HepG2 (cell line): ENCODE data around the gene HSD3B7. TPM values are rescaled to one million over a fixed set of nuclear protein-coding genes. Genes with fewer than 3 reads are reported as not detected.

ENCODE experiments used
- ATAD3A ChIP-seq: sonication (generic); formaldehyde crosslinking; IDR thresholded peaks from 2 replicates; pipeline ENCODE4 v1.4.0; 2020; ENCODE audit warnings: missing genetic modification reagents
- CBX5 ChIP-seq: sonication (generic); formaldehyde crosslinking; IDR thresholded peaks from 2 replicates; pipeline ENCODE4 v1.4.0; 2020; ENCODE audit warnings: missing genetic modification reagents, borderline replicate concordance
- EEA1 ChIP-seq: sonication (generic); formaldehyde crosslinking; IDR thresholded peaks from 2 replicates; pipeline ENCODE4 v1.5.1; 2020; ENCODE audit warnings: mild to moderate bottlenecking, missing genetic modification reagents, borderline replicate concordance
- EZH2 ChIP-seq: conservative IDR thresholded peaks from 2 replicates; pipeline ENCODE4 v1.6.1; 2012; ENCODE audit warnings: mild to moderate bottlenecking, low read depth, low read length, moderate library complexity
- FOXO1 ChIP-seq: sonication (generic); formaldehyde crosslinking; IDR thresholded peaks from 2 replicates; pipeline ENCODE4 v1.4.0; 2020; ENCODE audit warnings: missing genetic modification reagents
- HNRNPL ChIP-seq: fragments of 200-400 bp; formaldehyde crosslinking; IDR thresholded peaks from 2 replicates; pipeline ENCODE4 v1.6.1; 2017; ENCODE audit warnings: mild to moderate bottlenecking, low read depth, low read length
- MED13 ChIP-seq: sonication (generic); formaldehyde crosslinking; IDR thresholded peaks from 2 replicates; pipeline ENCODE4 v1.5.0; 2020; ENCODE audit warnings: missing genetic modification reagents
- MIER3 ChIP-seq: IDR thresholded peaks from 2 replicates; pipeline ENCODE4 v1.6.1; 2016; ENCODE audit warnings: missing compliant biosample characterization, borderline replicate concordance
- RFX3 ChIP-seq: IDR thresholded peaks from 2 replicates; pipeline ENCODE4 v1.6.1; 2016; ENCODE audit warnings: missing biosample characterization, missing genetic modification reagents
- RNF2 ChIP-seq: fragments of 450-650 bp; conservative IDR thresholded peaks from 2 replicates; pipeline ENCODE4 v1.6.1; 2016; ENCODE audit warnings: low read depth
- TFE3 ChIP-seq: IDR thresholded peaks from 2 replicates; pipeline ENCODE4 v1.6.1; 2016
- ZBTB1 ChIP-seq: sonication (generic); formaldehyde crosslinking; IDR thresholded peaks from 2 replicates; pipeline ENCODE4 v1.4.0; 2020; ENCODE audit warnings: missing genetic modification reagents, borderline replicate concordance
- ZBTB20 ChIP-seq: sonication (generic); formaldehyde crosslinking; IDR thresholded peaks from 2 replicates; pipeline ENCODE4 v1.8.1; 2023; ENCODE audit warnings: missing genetic modification reagents, low read depth, mild to moderate bottlenecking, borderline replicate concordance
- ZBTB8A ChIP-seq: sonication (generic); formaldehyde crosslinking; IDR thresholded peaks from 2 replicates; pipeline ENCODE4 v1.4.0; 2020; ENCODE audit warnings: mild to moderate bottlenecking, low read depth, missing genetic modification reagents, borderline replicate concordance
- ZNF20 ChIP-seq: sonication (generic); formaldehyde crosslinking; IDR thresholded peaks from 2 replicates; pipeline ENCODE4 v1.4.0; 2020; ENCODE audit warnings: mild to moderate bottlenecking, moderate library complexity, missing genetic modification reagents
- ZNF225 ChIP-seq: sonication (generic); formaldehyde crosslinking; IDR thresholded peaks from 2 replicates; pipeline ENCODE4 v1.4.0; 2020; ENCODE audit warnings: mild to moderate bottlenecking, missing genetic modification reagents
- ZNF274 ChIP-seq: sonication (generic); formaldehyde crosslinking; IDR thresholded peaks from 2 replicates; pipeline ENCODE4 v1.5.1; 2020; ENCODE audit warnings: mild to moderate bottlenecking, missing genetic modification reagents
- ZNF33A ChIP-seq: sonication (generic); formaldehyde crosslinking; IDR thresholded peaks from 2 replicates; pipeline ENCODE4 v1.5.1; 2020; ENCODE audit warnings: missing genetic modification reagents, mild to moderate bottlenecking, moderate library complexity, borderline replicate concordance
- ZNF484 ChIP-seq: sonication (generic); formaldehyde crosslinking; IDR thresholded peaks from 2 replicates; pipeline ENCODE4 v1.5.1; 2020; ENCODE audit warnings: mild to moderate bottlenecking, low read depth, missing genetic modification reagents, borderline replicate concordance
- ZNF558 ChIP-seq: sonication (generic); formaldehyde crosslinking; IDR thresholded peaks from 2 replicates; pipeline ENCODE4 v1.9.0; 2022; ENCODE audit warnings: mild to moderate bottlenecking, missing genetic modification reagents, borderline replicate concordance
- polyA plus RNA-seq, 8 experiments: library from polyadenylated mRNA; depleted of rRNA in 3 of 8; stranded (reverse) in 7 of 8; unstranded in 1 of 8; fragments of >200 nt; fragmentation: Illumina TruSeq in 4 of 8; extraction: Trizol in 4 of 8; gene quantifications; 2 replicates each; pipeline versions ENCODE4 v1.2.1 to v1.2.3, GENCODE V29; 2011 to 2016; ENCODE audit warnings: low read depth in 4 of 8, missing spikeins in 1 of 8, mixed read lengths in 1 of 8; ENCODE audit not compliant: insufficient read depth in 1 of 8
- total RNA-seq, 5 experiments: library from RNA; depleted of rRNA; stranded (reverse); fragments of >200 nt; fragmentation: Illumina TruSeq; extraction: Trizol; gene quantifications; 2 replicates each; pipeline ENCODE4 v1.2.3, GENCODE V29; 2016; ENCODE audit warnings: low read depth in 1 of 5
- TF ChIP-seq, protein P1 (sequence below): sonication (generic); formaldehyde crosslinking; IDR thresholded peaks from 2 replicates; pipeline ENCODE4 v1.8.0; 2022; ENCODE audit warnings: mild to moderate bottlenecking, missing genetic modification reagents; ENCODE audit not compliant: insufficient replicate concordance
- TF ChIP-seq, protein P2 (sequence below): sonication (generic); formaldehyde crosslinking; IDR thresholded peaks from 2 replicates; pipeline ENCODE4 v1.4.0; 2020; ENCODE audit warnings: mild to moderate bottlenecking, missing genetic modification reagents
- TF ChIP-seq, protein P3 (sequence below): sonication (generic); formaldehyde crosslinking; IDR thresholded peaks from 2 replicates; pipeline ENCODE4 v1.4.0; 2020; ENCODE audit warnings: missing genetic modification reagents
- TF ChIP-seq, protein P4 (sequence below): sonication (generic); formaldehyde crosslinking; conservative IDR thresholded peaks from 2 replicates; pipeline ENCODE4 v1.4.0; 2020; ENCODE audit warnings: missing genetic modification reagents

The HSD3B7 gene
- total and polyA plus RNA-seq, 2 of the 13 experiments (the other 11 are each of a cell fraction or from before 2014, with no cell fraction given), result 32.9 to 69.7 TPM

DNA sequence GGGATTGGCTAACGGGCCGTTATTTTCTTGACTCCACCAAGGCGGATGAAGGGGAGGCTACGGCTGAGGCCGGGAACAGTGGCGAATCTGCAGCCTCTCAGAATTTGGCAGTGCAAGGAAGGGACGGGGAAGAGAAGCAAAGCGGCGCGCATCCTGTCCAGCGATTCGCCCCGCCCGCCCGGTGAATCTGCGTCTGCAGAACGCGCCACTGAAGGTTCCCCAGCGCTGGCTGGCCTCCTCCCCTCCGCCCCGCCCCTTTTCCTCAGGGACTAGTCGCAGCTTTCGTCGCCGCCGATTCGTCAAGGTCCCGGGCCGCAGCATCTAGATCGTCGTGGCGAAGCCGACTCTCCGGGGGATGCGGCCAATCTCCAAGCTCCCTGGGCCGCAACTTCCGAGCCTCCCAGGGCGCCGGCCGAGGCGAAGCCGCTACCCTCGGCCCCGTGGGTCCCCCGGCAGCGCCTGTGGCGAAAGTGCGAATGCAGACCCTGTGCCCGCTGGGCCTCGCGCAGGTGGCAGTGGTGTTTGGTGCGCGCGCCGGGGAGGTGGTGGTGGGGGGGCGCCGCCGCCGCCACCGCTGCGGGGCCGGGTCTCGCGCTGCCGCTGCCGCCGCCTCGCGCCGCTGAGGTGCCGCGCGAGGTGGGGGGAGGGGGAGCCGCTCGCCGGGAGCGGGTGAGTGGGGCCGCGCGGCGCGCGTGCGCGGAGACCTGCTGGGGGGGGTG lies 27.4 kb upstream of the HSD3B7 start, which contains the start of gene SETD1A (continued):
- no peak for TF ChIP-seq ZNF484
- TF ChIP-seq, protein P1, sequence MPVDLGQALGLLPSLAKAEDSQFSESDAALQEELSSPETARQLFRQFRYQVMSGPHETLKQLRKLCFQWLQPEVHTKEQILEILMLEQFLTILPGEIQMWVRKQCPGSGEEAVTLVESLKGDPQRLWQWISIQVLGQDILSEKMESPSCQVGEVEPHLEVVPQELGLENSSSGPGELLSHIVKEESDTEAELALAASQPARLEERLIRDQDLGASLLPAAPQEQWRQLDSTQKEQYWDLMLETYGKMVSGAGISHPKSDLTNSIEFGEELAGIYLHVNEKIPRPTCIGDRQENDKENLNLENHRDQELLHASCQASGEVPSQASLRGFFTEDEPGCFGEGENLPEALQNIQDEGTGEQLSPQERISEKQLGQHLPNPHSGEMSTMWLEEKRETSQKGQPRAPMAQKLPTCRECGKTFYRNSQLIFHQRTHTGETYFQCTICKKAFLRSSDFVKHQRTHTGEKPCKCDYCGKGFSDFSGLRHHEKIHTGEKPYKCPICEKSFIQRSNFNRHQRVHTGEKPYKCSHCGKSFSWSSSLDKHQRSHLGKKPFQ (CRISPR knock-in tag), result no peak
- TF ChIP-seq ZNF225 (CRISPR knock-in tag), result peak; percentile 53; the same call in 1 of the 2 replicates
- TF ChIP-seq EZH2, result no peak
- peak; percentile 66; the same call in 1 of the 2 replicates for TF ChIP-seq ZNF558 (CRISPR knock-in tag)
- TF ChIP-seq HNRNPL, result 0 out of 2 replicates have a peak, but pooled peaks have one; percentile 68
- no peak for TF ChIP-seq RFX3 (CRISPR knock-in tag)
- TF ChIP-seq ZNF33A (CRISPR knock-in tag), result no peak
- TF ChIP-seq ZBTB1 (CRISPR knock-in tag), result no peak
- TF ChIP-seq TFE3 (CRISPR knock-in tag), result 0 out of 2 replicates have a peak, but pooled peaks have one; percentile 37
- TF ChIP-seq MED13, result no peak; the same call in 1 of the 2 replicates
- TF ChIP-seq, protein P2, sequence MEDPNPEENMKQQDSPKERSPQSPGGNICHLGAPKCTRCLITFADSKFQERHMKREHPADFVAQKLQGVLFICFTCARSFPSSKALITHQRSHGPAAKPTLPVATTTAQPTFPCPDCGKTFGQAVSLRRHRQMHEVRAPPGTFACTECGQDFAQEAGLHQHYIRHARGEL, result no peak; the same call in 1 of the 2 replicates
- TF ChIP-seq, protein P3, sequence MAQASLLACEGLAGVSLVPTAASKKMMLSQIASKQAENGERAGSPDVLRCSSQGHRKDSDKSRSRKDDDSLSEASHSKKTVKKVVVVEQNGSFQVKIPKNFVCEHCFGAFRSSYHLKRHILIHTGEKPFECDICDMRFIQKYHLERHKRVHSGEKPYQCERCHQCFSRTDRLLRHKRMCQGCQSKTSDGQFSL (CRISPR knock-in tag), result peak; percentile 98
- TF ChIP-seq FOXO1 (CRISPR knock-in tag), result peak; percentile 7; the same call in 1 of the 2 replicates
- peak; percentile 82 for TF ChIP-seq EEA1 (CRISPR knock-in tag)
- TF ChIP-seq ZBTB8A (CRISPR knock-in tag), result no peak
- TF ChIP-seq, protein P4, sequence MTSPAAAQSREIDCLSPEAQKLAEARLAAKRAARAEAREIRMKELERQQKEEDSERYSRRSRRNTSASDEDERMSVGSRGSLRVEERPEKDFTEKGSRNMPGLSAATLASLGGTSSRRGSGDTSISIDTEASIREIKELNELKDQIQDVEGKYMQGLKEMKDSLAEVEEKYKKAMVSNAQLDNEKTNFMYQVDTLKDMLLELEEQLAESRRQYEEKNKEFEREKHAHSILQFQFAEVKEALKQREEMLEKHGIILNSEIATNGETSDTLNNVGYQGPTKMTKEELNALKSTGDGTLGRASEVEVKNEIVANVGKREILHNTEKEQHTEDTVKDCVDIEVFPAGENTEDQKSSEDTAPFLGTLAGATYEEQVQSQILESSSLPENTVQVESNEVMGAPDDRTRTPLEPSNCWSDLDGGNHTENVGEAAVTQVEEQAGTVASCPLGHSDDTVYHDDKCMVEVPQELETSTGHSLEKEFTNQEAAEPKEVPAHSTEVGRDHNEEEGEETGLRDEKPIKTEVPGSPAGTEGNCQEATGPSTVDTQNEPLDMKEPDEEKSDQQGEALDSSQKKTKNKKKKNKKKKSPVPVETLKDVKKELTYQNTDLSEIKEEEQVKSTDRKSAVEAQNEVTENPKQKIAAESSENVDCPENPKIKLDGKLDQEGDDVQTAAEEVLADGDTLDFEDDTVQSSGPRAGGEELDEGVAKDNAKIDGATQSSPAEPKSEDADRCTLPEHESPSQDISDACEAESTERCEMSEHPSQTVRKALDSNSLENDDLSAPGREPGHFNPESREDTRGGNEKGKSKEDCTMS, result no peak
- TF ChIP-seq CBX5 (CRISPR knock-in tag), result peak; percentile 70; the same call in 1 of the 2 replicates
- TF ChIP-seq ATAD3A, result no peak; the same call in 1 of the 2 replicates
- peak; percentile 79; the same call in 1 of the 2 replicates for TF ChIP-seq RNF2
- peak; percentile 39; the same call in 1 of the 2 replicates for TF ChIP-seq ZBTB20 (CRISPR knock-in tag)
- no peak for TF ChIP-seq ZNF20 (CRISPR knock-in tag)
- no peak for TF ChIP-seq MIER3 (CRISPR knock-in tag)
- peak; percentile 60; the same call in 1 of the 2 replicates for TF ChIP-seq ZNF274 (CRISPR knock-in tag)
